Endodermal cell (in vitro differentiated cells): ENCODE data around the gene DVL3. TPM values are rescaled to one million over a fixed set of nuclear protein-coding genes. Genes with fewer than 3 reads are reported as not detected.
A peak's percentile ranks its signal among the peaks of the same experiment; 100 is the strongest.

Experiments used
- DNase-seq: peaks from one replicate; pipeline ENCODE4 v3.0.0-alpha.2; 2017
- H3K27ac ChIP-seq: 2 replicates; pipeline ENCODE4 v1.5.1; 2013; ENCODE audit warnings: mild to moderate bottlenecking, low read depth, low read length, moderate library complexity
- H3K27me3 ChIP-seq: 2 replicates; pipeline ENCODE4 v1.6.1; 2013; ENCODE audit warnings: mild to moderate bottlenecking, low read length, moderate library complexity; ENCODE audit not compliant: insufficient read depth, control insufficient read depth, poor library complexity, severe bottlenecking
- H3K36me3 ChIP-seq: 2 replicates; pipeline ENCODE4 v1.7.0; 2013; ENCODE audit warnings: mild to moderate bottlenecking, low read length, moderate library complexity; ENCODE audit not compliant: control insufficient read depth, insufficient read depth
- H3K4me1 ChIP-seq: one replicate; pipeline ENCODE4 v1.7.0; 2013; ENCODE audit warnings: low read length; ENCODE audit not compliant: control insufficient read depth, insufficient read depth
- H3K4me3 ChIP-seq: 2 replicates; pipeline ENCODE4 v1.5.1; 2013; ENCODE audit warnings: mild to moderate bottlenecking, low read length, moderate library complexity
- H3K9ac ChIP-seq: 2 replicates; pipeline ENCODE4 v1.6.1; 2013; ENCODE audit warnings: mild to moderate bottlenecking, low read length, moderate library complexity; ENCODE audit not compliant: poor library complexity, severe bottlenecking; ENCODE audit errors: extremely low read depth
- H3K9me3 ChIP-seq: 2 replicates; pipeline ENCODE4 v1.6.1; 2013; ENCODE audit warnings: mild to moderate bottlenecking, low read length, moderate library complexity; ENCODE audit not compliant: control insufficient read depth
- H3K27ac Mint-ChIP-seq: 2 replicates; pipeline ENCODE4 v1.8.0; 2020; ENCODE audit warnings: mixed read lengths
- H3K27me3 Mint-ChIP-seq: 2 replicates; pipeline ENCODE4 v1.8.0; 2021; ENCODE audit warnings: mild to moderate bottlenecking, mixed read lengths; ENCODE audit not compliant: insufficient read depth
- H3K36me3 Mint-ChIP-seq: 2 replicates; pipeline ENCODE4 v1.8.0; 2020; ENCODE audit warnings: low read depth, mixed read lengths
- H3K4me1 Mint-ChIP-seq: 2 replicates; pipeline ENCODE4 v1.8.0; 2020; ENCODE audit warnings: mixed read lengths
- H3K4me3 Mint-ChIP-seq: 2 replicates; pipeline ENCODE4 v1.8.0; 2020; ENCODE audit warnings: mild to moderate bottlenecking, moderate library complexity, mixed read lengths
- H3K9me3 Mint-ChIP-seq: 2 replicates; pipeline ENCODE4 v1.8.0; 2020; ENCODE audit warnings: mild to moderate bottlenecking, mixed read lengths
- WGBS, 2 experiments: methylation state at CpG; one replicate each; pipeline versions ENCODE4 v1.1.5 to v1.1.7; 2013; ENCODE audit warnings: missing lambda C conversion rate in 2 of 2, mixed read lengths in 1 of 2; ENCODE audit not compliant: insufficient coverage in 1 of 2, insufficient read length in 1 of 2; 5-methylcytosine and 5-hydroxymethylcytosine counted together
- total RNA-seq, 2 donors: library from RNA; stranded (reverse); fragmentation: NEBNext Ultra II Directional in 1 of 2; extraction: Animal tissue kit (Norgen Biotek cat#: 25700) in 1 of 2; gene quantifications; 2 replicates in 1 of 2; 3 replicates in 1 of 2; pipeline ENCODE4 v1.2.1, GENCODE V29; 2021
- TF ChIP-seq, protein P1 (sequence below): fragments of 200-600 bp; sonication (generic); conservative IDR thresholded peaks from 2 replicates; pipeline ENCODE4 v1.5.0; 2021; ENCODE audit warnings: antibody characterized with exemption, mild to moderate bottlenecking

Gene DVL3
- total RNA-seq, 2 donors from 2014 or later: 90.5 to 95.1 TPM

DNA sequence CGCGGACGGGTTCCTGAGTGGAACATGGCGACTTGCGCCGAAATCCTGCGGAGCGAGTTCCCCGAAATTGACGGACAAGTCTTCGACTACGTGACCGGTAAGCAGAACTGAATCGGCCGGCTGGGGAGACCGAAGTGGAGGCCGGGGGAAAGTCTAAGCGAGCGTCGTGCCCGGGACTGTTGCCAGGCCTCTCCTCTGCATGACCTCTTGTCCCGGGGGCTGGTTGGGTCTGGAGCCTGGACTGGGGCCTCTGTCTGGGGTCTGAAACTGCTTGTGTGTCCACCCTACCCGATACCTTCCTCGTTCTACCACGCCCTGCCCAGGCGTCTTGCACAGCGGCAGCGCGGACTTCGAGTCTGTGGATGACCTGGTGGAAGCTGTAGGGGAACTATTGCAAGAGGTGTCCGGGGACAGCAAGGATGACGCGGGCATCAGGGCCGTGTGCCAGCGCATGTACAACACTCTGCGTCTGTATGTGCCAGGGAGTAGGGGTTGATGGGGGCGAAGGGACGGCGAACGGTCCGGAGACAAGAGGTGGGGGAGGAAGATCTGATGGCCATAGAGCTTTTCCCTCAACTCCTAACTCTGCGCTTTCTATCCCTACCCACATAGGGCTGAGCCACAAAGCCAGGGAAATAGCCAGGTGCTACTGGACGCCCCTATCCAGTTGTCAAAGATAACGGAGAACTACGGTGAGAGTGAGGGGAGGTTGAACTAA, 31.2 kb downstream of the DVL3 start, which contains the start of gene ABCF3:
Gene ABCF3 (plus strand): TSS at position 16 of the 718 bp plus-strand sequence. CDS start 9 bp downstream, at position 25.
- Histone ChIP-seq H3K27ac (peak within 1 kb of the TSS; percentile 92), H3K4me1 (no peaks in the 10 kb centered on the region), H3K4me3 (peak within 1 kb of the TSS; percentile 94), H3K9me3 (no peaks in the 10 kb centered on the region), H3K9ac (peak within 1 kb of the TSS; percentile 72), H3K36me3 (peaks cover 78% of the 10 kb centered on the region), H3K27me3 (no peaks in the 10 kb centered on the region)
- Mint-ChIP-seq H3K4me1 (peaks cover 31% of the 10 kb centered on the region), H3K36me3 (peaks cover 61% of the 10 kb centered on the region), H3K4me3 (peak within 1 kb of the TSS; percentile 98), H3K27ac (peak within 1 kb of the TSS; percentile 99), H3K27me3 (no peaks in the 10 kb centered on the region), H3K9me3 (no peaks in the 10 kb centered on the region)
- TF ChIP-seq, protein P1, sequence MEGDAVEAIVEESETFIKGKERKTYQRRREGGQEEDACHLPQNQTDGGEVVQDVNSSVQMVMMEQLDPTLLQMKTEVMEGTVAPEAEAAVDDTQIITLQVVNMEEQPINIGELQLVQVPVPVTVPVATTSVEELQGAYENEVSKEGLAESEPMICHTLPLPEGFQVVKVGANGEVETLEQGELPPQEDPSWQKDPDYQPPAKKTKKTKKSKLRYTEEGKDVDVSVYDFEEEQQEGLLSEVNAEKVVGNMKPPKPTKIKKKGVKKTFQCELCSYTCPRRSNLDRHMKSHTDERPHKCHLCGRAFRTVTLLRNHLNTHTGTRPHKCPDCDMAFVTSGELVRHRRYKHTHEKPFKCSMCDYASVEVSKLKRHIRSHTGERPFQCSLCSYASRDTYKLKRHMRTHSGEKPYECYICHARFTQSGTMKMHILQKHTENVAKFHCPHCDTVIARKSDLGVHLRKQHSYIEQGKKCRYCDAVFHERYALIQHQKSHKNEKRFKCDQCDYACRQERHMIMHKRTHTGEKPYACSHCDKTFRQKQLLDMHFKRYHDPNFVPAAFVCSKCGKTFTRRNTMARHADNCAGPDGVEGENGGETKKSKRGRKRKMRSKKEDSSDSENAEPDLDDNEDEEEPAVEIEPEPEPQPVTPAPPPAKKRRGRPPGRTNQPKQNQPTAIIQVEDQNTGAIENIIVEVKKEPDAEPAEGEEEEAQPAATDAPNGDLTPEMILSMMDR: no peak
- WGBS, 2 experiments: 1% methylated on average over 24 to 45 of the region's 45 CpGs
- no peak for DNase-seq

- no peak for DNase-seq
- Histone ChIP-seq H3K36me3 (peaks cover 78% of the 10 kb centered on the region), H3K4me3 (peak overlapping the region; percentile 94), H3K27me3 (no peaks in the 10 kb centered on the region), H3K9ac (peak overlapping the region; percentile 72), H3K27ac (no peak overlapping the region), H3K4me1 (no peaks in the 10 kb centered on the region), H3K9me3 (no peaks in the 10 kb centered on the region)
- 36 to 60% methylated on average over 1 to 3 of the region's 3 CpGs for WGBS, 2 experiments
- Mint-ChIP-seq H3K36me3 (peaks cover 59% of the 10 kb centered on the region), H3K4me1 (peaks cover 31% of the 10 kb centered on the region), H3K4me3 (peak overlapping the region; percentile 98), H3K27ac (peak overlapping the region; percentile 22), H3K27me3 (no peaks in the 10 kb centered on the region), H3K9me3 (no peaks in the 10 kb centered on the region)
- TF ChIP-seq, protein P1: no peak
Observed at GRCh38 chr3:184186902-184187207, 31.7 kb downstream of the DVL3 start.

DNA sequence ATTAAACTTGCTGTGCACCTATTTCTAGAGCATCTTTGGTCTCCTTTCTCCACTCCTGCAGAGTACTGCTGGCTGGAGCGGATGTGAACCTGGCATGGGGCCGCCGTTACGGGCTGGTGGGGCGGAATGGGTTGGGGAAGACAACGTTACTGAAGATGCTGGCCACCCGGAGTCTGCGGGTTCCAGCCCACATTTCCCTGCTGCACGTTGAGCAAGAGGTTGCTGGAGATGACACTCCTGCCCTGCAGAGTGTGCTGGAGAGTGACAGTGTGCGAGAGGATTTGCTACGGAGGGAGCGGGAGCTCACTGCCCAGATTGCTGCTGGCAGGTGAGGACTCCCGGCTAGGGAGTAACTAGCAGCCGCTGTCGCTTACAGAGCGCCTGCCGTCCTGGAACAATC, 32.9 kb downstream of the DVL3 start:
- no peaks in the 10 kb centered on the region for H3K27me3 ChIP-seq
- no peak overlapping the region for H3K27ac ChIP-seq
- no peak overlapping the region for H3K4me3 ChIP-seq
- no peaks in the 10 kb centered on the region for H3K27me3 Mint-ChIP-seq
- no peaks in the 10 kb centered on the region for H3K9me3 ChIP-seq
- TF ChIP-seq, protein P1: no peak
- H3K27ac Mint-ChIP-seq: no peak overlapping the region
- no peak overlapping the region for H3K9ac ChIP-seq
- H3K36me3 ChIP-seq: peaks cover 77% of the 10 kb centered on the region
- DNase-seq: no peak
- H3K4me1 Mint-ChIP-seq: peaks cover 31% of the 10 kb centered on the region
- H3K4me1 ChIP-seq: no peaks in the 10 kb centered on the region
- no peak overlapping the region for H3K4me3 Mint-ChIP-seq
- no peaks in the 10 kb centered on the region for H3K9me3 Mint-ChIP-seq
- peaks cover 61% of the 10 kb centered on the region for H3K36me3 Mint-ChIP-seq
- WGBS, 2 experiments: 94 to 95% methylated on average over 17 of the region's 17 CpGs
